ENCODE results near the gene TCP1.
"Not testable (repeated sequence)": the region's sequence is repeated elsewhere in the genome, so short reads cannot be mapped to it uniquely, and the experiment has no call there.

TCP1 gene

DNA sequence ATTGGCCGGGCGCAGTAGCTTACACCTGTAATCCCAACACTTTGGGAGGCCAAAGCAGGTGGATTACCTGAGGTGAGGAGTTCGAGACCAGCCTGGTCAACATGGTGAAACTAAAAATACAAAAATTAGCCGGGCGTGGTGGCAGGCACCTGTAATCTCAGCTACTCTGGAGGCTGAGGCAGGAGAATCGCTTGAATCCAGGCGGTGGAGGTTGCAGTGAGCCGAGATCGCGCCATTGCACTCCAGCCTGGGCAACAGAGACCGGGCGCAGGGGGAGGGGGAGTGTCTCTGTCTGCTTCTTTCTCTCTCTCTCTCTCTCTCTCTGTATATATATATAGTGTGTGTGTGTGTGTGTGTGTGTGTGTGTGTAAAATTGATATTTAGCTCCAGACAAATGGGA is 56.9 kb downstream of the TCP1 start:
- DNase-seq = not testable (repeated sequence)

DNA sequence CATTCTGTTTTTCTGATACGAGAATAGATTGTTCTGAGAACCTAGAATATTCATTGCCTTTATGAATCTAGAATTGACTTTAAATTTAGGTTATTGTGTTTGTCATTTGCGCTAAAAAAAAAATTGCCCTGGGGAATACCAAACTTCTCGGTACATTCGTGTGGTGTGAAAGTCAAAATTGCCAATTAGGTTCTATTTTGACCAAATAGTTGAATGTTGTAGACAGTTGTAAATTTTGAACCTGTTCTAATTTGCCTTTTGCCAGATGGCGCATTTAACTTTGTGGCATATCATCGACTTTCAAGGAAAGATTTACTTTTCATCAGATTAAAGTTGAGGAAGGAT is 59.1 kb downstream of the TCP1 start:
- DNase-seq = no peak

DNA sequence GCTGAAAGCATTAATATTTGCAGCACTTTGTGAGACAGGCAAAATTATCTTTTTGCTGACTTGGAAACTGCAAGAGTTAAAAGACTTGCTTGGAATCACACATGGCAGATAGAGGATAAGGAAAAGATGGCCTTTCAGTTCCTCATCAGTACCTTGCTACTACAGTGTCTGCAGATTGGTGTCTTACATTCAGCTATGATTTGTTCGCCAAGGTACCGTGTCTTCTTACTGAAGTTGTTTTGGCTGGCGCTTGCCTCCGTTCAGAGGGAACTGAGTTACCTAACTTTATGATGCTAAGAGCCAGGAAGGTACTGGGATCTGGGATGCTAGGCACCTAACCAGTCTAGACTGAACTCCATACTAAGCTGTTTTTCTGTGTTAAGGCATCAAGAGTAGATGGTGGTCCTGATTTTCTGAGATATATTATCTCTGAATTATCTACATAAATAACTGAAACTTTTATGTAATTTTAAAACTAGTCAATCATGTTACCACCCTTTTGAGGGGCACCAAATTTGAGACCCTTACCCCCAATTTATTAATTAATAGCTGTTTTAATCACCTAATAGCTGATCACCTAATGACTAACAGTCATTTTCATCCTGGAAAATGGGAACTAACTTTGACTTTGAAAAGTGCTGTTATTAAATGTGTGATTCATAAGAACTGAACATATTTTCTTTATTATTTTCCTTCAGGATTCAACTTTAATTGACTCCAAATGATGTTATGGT is 59.6 kb downstream of the TCP1 start:
- DNase-seq = no peak

DNA sequence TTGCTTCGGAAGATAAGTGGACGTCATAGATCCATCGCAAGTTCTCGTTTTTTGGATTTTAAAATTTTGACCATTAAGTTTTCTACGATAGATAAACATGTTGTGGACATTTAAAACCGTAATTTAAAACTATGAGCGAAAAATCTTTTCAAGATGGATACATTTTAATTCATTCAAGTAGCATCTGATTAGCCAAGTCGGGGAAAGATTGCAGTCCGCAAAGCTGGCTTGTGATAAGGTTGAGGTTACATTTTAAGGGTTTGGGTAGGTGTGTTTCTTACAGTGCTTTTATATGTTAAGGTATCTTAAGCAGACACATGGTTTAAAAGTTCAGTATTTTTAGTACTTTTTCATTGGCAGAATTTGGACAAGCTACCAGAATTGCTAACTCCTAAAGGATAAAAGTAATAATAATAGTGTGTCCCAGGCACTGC is 60.9 kb downstream of the TCP1 start:
- no peak for DNase-seq

All from NCI-H524 treated with DMSO at 0.1 percent for 48 hours (cell line).